ENCODE measurements around the gene CPT1C. TPM values are rescaled to one million over a fixed set of nuclear protein-coding genes. Genes with fewer than 3 reads are reported as not detected.

CPT1C gene
- polyA plus RNA-seq, 1 donor from 2014 or later = 204 TPM

DNA sequence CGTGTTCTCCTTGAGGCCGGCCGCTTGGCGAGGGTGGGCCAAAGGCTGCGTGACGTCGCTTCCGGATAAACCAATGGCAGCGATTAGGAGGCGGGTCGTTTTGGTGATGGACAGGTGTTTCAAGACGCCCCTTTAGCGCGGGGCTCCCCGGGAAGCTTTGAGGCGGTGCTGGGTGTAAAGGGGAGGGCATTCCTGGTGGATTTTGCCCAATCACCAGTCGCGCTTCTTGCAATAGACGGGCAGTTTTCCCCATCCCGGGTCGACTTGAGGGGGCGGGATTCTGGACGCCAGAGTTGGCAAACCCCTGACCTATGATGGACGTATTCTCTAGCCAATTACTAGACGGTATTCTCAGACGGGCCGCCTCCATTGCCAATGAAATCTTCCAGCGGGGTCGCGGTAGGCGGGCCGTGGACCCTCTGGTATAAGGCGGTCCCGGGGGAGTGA lies 14.1 kb upstream of the CPT1C start:
- H3K9me2 ChIP-seq (ENCODE audit: insufficient read depth, low read length) = no peaks in the 10 kb centered on the region
- H3K27ac ChIP-seq (ENCODE audit: low read length) = peak overlapping the region; percentile 97
- no peaks in the 10 kb centered on the region for H4K20me1 ChIP-seq (ENCODE audit: insufficient read depth)
- peaks cover 3% of the 10 kb centered on the region for H3F3A ChIP-seq (ENCODE audit: insufficient read depth, low read length, poor library complexity, severe bottlenecking)
- H3K4me2 ChIP-seq (ENCODE audit: low read length) = no peak overlapping the region
- H3K27me3 ChIP-seq (ENCODE audit: insufficient read depth, low read depth, low read length) = no peaks in the 10 kb centered on the region
- no peak overlapping the region for H2AFZ ChIP-seq (ENCODE audit: low read depth, low read length)
- H3K9ac ChIP-seq (ENCODE audit: low read length) = peak overlapping the region; percentile 98
- no peaks in the 10 kb centered on the region for H3K36me3 ChIP-seq (ENCODE audit: insufficient read depth, low read length)
- peaks cover 35% of the 10 kb centered on the region for H3K79me2 ChIP-seq (replicated peaks; ENCODE audit: insufficient read depth, low read length)
- TF ChIP-seq SMC3 (conservative IDR thresholded peaks at IDR 0.05; ENCODE audit: poor library complexity) (no peak), RAD21 (conservative IDR thresholded peaks at IDR 0.05) (no peak), POLR2AphosphoS5 (IDR thresholded peaks at IDR 0.05) (no peak), EP300 (conservative IDR thresholded peaks at IDR 0.05; ENCODE audit: poor library complexity, severe bottlenecking) (no peak), TAF1 (IDR thresholded peaks at IDR 0.05; ENCODE audit: low read depth) (no peak), MXI1 (conservative IDR thresholded peaks at IDR 0.05; ENCODE audit: poor library complexity, severe bottlenecking) (no peak), EZH2 (IDR thresholded peaks at IDR 0.05; ENCODE audit: borderline replicate concordance, insufficient read depth, low read length, poor library complexity, severe bottlenecking) (no peak)
- TF ChIP-seq, protein P1, sequence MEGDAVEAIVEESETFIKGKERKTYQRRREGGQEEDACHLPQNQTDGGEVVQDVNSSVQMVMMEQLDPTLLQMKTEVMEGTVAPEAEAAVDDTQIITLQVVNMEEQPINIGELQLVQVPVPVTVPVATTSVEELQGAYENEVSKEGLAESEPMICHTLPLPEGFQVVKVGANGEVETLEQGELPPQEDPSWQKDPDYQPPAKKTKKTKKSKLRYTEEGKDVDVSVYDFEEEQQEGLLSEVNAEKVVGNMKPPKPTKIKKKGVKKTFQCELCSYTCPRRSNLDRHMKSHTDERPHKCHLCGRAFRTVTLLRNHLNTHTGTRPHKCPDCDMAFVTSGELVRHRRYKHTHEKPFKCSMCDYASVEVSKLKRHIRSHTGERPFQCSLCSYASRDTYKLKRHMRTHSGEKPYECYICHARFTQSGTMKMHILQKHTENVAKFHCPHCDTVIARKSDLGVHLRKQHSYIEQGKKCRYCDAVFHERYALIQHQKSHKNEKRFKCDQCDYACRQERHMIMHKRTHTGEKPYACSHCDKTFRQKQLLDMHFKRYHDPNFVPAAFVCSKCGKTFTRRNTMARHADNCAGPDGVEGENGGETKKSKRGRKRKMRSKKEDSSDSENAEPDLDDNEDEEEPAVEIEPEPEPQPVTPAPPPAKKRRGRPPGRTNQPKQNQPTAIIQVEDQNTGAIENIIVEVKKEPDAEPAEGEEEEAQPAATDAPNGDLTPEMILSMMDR (IDR thresholded peaks at IDR 0.05; ENCODE audit: poor library complexity, severe bottlenecking) = no peak
- TF ChIP-seq, protein P2, sequence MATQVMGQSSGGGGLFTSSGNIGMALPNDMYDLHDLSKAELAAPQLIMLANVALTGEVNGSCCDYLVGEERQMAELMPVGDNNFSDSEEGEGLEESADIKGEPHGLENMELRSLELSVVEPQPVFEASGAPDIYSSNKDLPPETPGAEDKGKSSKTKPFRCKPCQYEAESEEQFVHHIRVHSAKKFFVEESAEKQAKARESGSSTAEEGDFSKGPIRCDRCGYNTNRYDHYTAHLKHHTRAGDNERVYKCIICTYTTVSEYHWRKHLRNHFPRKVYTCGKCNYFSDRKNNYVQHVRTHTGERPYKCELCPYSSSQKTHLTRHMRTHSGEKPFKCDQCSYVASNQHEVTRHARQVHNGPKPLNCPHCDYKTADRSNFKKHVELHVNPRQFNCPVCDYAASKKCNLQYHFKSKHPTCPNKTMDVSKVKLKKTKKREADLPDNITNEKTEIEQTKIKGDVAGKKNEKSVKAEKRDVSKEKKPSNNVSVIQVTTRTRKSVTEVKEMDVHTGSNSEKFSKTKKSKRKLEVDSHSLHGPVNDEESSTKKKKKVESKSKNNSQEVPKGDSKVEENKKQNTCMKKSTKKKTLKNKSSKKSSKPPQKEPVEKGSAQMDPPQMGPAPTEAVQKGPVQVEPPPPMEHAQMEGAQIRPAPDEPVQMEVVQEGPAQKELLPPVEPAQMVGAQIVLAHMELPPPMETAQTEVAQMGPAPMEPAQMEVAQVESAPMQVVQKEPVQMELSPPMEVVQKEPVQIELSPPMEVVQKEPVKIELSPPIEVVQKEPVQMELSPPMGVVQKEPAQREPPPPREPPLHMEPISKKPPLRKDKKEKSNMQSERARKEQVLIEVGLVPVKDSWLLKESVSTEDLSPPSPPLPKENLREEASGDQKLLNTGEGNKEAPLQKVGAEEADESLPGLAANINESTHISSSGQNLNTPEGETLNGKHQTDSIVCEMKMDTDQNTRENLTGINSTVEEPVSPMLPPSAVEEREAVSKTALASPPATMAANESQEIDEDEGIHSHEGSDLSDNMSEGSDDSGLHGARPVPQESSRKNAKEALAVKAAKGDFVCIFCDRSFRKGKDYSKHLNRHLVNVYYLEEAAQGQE (IDR thresholded peaks at IDR 0.05; ENCODE audit: borderline replicate concordance) = no peak
- no peaks in the 10 kb centered on the region for H3K9me3 ChIP-seq (ENCODE audit: low read length)
- H3K4me3 ChIP-seq (ENCODE audit: low read length) = peak overlapping the region; percentile 100

DNA sequence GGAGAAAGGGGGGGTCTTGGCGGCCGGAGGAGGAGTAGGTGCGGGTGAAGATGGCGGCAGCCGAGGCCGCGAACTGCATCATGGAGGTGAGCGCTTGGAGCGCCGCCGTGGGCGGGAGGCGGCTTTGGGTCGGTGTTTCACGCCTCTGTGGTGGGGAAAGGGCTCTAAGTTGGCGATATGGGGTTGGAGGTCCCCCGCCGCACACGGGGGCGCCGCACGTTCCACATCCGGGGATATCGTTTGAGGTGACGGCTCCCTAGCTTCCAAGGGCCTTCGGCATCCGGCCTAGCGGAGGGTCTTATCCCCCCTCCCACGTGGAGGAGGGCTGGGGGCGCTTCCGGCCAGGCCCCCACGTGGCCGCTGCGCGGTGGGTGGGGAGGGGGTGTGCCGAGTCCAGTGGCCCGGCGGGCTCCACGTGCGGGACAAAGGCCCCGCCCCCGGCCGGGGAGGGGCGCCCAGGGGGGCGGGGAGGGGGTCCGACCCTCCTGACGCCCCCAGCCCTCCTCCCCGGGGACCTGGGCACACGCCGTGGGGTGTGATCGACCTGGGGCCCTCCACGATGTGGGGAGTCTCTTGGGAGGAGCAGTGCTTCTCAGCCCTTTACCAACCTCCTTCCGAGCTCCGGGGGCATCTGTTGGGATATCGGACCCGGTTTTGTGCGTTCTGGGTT lies 13.6 kb upstream of the CPT1C start, which contains the start of gene PRMT1:
TSS of gene PRMT1 (plus strand) at position 41 of the 670 bp plus-strand sequence. CDS start at position 51, 10 bp downstream.
- H3K4me2 ChIP-seq (ENCODE audit: low read length) = peak within 1 kb of the TSS; percentile 88
- H3F3A ChIP-seq (ENCODE audit: insufficient read depth, low read length, poor library complexity, severe bottlenecking) = peaks cover 3% of the 10 kb centered on the region
- H3K27me3 ChIP-seq (ENCODE audit: insufficient read depth, low read depth, low read length) = no peaks in the 10 kb centered on the region
- TF ChIP-seq SMC3 (conservative IDR thresholded peaks at IDR 0.05; ENCODE audit: poor library complexity) (no peak), RAD21 (conservative IDR thresholded peaks at IDR 0.05) (no peak), EP300 (conservative IDR thresholded peaks at IDR 0.05; ENCODE audit: poor library complexity, severe bottlenecking) (peak; percentile 48), POLR2AphosphoS5 (IDR thresholded peaks at IDR 0.05) (peak; percentile 98), TAF1 (IDR thresholded peaks at IDR 0.05; ENCODE audit: low read depth) (peak; percentile 50), MXI1 (conservative IDR thresholded peaks at IDR 0.05; ENCODE audit: poor library complexity, severe bottlenecking) (peak; percentile 96), EZH2 (IDR thresholded peaks at IDR 0.05; ENCODE audit: borderline replicate concordance, insufficient read depth, low read length, poor library complexity, severe bottlenecking) (no peak)
- TF ChIP-seq, protein P2 (IDR thresholded peaks at IDR 0.05; ENCODE audit: borderline replicate concordance) = peak; percentile 64
- TF ChIP-seq, protein P1 (IDR thresholded peaks at IDR 0.05; ENCODE audit: poor library complexity, severe bottlenecking) = peak; percentile 45
- H3K36me3 ChIP-seq (ENCODE audit: insufficient read depth, low read length) = no peaks in the 10 kb centered on the region
- H3K79me2 ChIP-seq (replicated peaks; ENCODE audit: insufficient read depth, low read length) = peaks cover 35% of the 10 kb centered on the region
- no peaks in the 10 kb centered on the region for H3K9me3 ChIP-seq (ENCODE audit: low read length)
- peak within 1 kb of the TSS; percentile 100 for H3K4me3 ChIP-seq (ENCODE audit: low read length)
- no peaks in the 10 kb centered on the region for H3K9me2 ChIP-seq (ENCODE audit: insufficient read depth, low read length)
- H3K27ac ChIP-seq (ENCODE audit: low read length) = peak within 1 kb of the TSS; percentile 97
- H2AFZ ChIP-seq (ENCODE audit: low read depth, low read length) = peak within 1 kb of the TSS; percentile 73
- H4K20me1 ChIP-seq (ENCODE audit: insufficient read depth) = no peaks in the 10 kb centered on the region
- H3K9ac ChIP-seq (ENCODE audit: low read length) = peak within 1 kb of the TSS; percentile 98
